ENCODE measurements around the gene GPC4. TPM values are rescaled to one million over a fixed set of nuclear protein-coding genes. Genes with fewer than 3 reads are reported as not detected.

Gene GPC4
- total RNA-seq, 1 donor from 2014 or later: 86.4 TPM

- no peak for FAIRE-seq
- H3K4me2 ChIP-seq (ENCODE audit: low read length): no peak overlapping the region
- H3K4me1 ChIP-seq (ENCODE audit: insufficient read depth, low read length): no peaks in the 10 kb centered on the region
- H3K9ac ChIP-seq (ENCODE audit: low read length): no peak overlapping the region
- H3K27ac ChIP-seq (ENCODE audit: low read depth, low read length): no peak overlapping the region
- H3K79me2 ChIP-seq (ENCODE audit: insufficient read depth, low read length): no peaks in the 10 kb centered on the region
- peaks cover 11% of the 10 kb centered on the region for H3K36me3 Mint-ChIP-seq (ENCODE audit: low read depth, unreplicated experiment)
- H3K4me1 Mint-ChIP-seq (ENCODE audit: low read depth, unreplicated experiment): peaks cover 8% of the 10 kb centered on the region
- no peaks in the 10 kb centered on the region for H3K27me3 Mint-ChIP-seq (ENCODE audit: low read depth, unreplicated experiment)
- H4K20me1 ChIP-seq (ENCODE audit: insufficient read depth, low read length): no peaks in the 10 kb centered on the region
- H3K9me3 ChIP-seq (ENCODE audit: insufficient read depth, low read depth, low read length): no peaks in the 10 kb centered on the region
- no peaks in the 10 kb centered on the region for H3K36me3 ChIP-seq (ENCODE audit: insufficient read depth, low read length)
- H2AFZ ChIP-seq (ENCODE audit: low read depth, low read length): no peak overlapping the region
- H3K27me3 ChIP-seq (ENCODE audit: insufficient read depth, low read length): no peaks in the 10 kb centered on the region
- no peak overlapping the region for H3K4me3 ChIP-seq (ENCODE audit: insufficient read depth, low read depth, low read length)
- H3K9me3 Mint-ChIP-seq (ENCODE audit: unreplicated experiment): no peaks in the 10 kb centered on the region
- H3K4me3 Mint-ChIP-seq (ENCODE audit: unreplicated experiment): no peak overlapping the region
- no peak for TF ChIP-seq CTCF (IDR thresholded peaks at IDR 0.05; ENCODE audit: insufficient read depth, low read depth, low read length)
- no peak for TF ChIP-seq EZH2 (IDR thresholded peaks at IDR 0.05; ENCODE audit: insufficient read depth, low read length)
- no peak for DNase-seq (ENCODE audit: low read depth)
- H3K27ac Mint-ChIP-seq (ENCODE audit: unreplicated experiment): no peak overlapping the region
These were observed 109.9 kb downstream of the GPC4 start for GRCh38 chrX:133305348-133305747.

GRCh38 chrX:133302775-133303445 lies 112.4 kb downstream of the GPC4 start:
- H3K27me3 ChIP-seq (ENCODE audit: insufficient read depth, low read length): no peaks in the 10 kb centered on the region

More at GRCh38 chrX:133302775-133303445, 112.4 kb downstream of the GPC4 start:
- Histone ChIP-seq H3K4me2 (ENCODE audit: low read length) (no peak overlapping the region), H4K20me1 (ENCODE audit: insufficient read depth, low read length) (no peaks in the 10 kb centered on the region), H3K27ac (ENCODE audit: low read depth, low read length) (no peak overlapping the region), H3K79me2 (ENCODE audit: insufficient read depth, low read length) (no peaks in the 10 kb centered on the region), H3K4me3 (ENCODE audit: insufficient read depth, low read depth, low read length) (no peak overlapping the region), H3K9me3 (ENCODE audit: insufficient read depth, low read depth, low read length) (no peaks in the 10 kb centered on the region), H3K4me1 (ENCODE audit: insufficient read depth, low read length) (peaks cover 2% of the 10 kb centered on the region), H2AFZ (ENCODE audit: low read depth, low read length) (no peak overlapping the region), H3K36me3 (ENCODE audit: insufficient read depth, low read length) (no peaks in the 10 kb centered on the region), H3K9ac (ENCODE audit: low read length) (no peak overlapping the region)
- no peak overlapping the region for H3K27ac Mint-ChIP-seq (ENCODE audit: unreplicated experiment)
- peaks cover 11% of the 10 kb centered on the region for H3K4me1 Mint-ChIP-seq (ENCODE audit: low read depth, unreplicated experiment)
- TF ChIP-seq CTCF (IDR thresholded peaks at IDR 0.05; ENCODE audit: insufficient read depth, low read depth, low read length): no peak
- peaks cover 11% of the 10 kb centered on the region for H3K36me3 Mint-ChIP-seq (ENCODE audit: low read depth, unreplicated experiment)
- no peaks in the 10 kb centered on the region for H3K9me3 Mint-ChIP-seq (ENCODE audit: unreplicated experiment)
- DNase-seq (ENCODE audit: low read depth) (peak; percentile 82), FAIRE-seq (peak; percentile 98)
- no peak overlapping the region for H3K4me3 Mint-ChIP-seq (ENCODE audit: unreplicated experiment)
- H3K27me3 Mint-ChIP-seq (ENCODE audit: low read depth, unreplicated experiment): no peaks in the 10 kb centered on the region

Measured in astrocyte (in vitro differentiated cells and primary cell).